Measurements from ENCODE around the gene AKAP12.

DNA sequence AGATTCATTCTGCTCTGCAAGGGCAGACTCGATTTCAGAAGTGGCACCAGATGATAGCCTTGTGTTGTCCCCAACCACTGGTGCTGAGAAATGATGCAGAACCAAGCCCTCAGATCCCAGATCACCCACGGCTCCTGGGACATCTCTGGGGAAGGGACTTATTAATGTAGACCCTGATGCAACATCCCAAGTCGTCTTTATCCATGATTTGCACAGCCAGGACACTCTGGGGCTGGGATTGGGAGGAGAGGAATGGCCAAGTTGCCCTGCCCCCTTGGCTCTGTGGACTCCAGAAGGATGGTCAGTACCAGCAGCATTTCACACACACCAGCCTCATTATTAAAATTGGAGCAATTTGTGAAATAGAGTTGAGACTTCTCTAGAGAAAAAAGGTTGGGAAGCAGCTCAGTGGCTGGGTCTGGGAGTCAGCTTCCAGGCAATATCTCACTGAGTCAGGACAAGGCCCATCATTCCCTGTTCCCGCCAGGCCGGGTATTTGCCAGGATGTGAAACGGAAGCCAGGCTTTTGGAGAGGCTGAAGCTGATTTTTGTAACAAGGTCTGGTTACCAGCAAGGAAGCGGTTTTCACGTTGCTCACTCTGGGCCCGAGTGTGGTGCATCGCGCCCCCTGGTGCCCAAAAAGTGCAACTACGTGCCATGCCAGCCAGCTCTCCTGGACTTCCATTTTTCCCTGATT is 84.2 kb downstream of the AKAP12 start:
- TF ChIP-seq, protein P1, sequence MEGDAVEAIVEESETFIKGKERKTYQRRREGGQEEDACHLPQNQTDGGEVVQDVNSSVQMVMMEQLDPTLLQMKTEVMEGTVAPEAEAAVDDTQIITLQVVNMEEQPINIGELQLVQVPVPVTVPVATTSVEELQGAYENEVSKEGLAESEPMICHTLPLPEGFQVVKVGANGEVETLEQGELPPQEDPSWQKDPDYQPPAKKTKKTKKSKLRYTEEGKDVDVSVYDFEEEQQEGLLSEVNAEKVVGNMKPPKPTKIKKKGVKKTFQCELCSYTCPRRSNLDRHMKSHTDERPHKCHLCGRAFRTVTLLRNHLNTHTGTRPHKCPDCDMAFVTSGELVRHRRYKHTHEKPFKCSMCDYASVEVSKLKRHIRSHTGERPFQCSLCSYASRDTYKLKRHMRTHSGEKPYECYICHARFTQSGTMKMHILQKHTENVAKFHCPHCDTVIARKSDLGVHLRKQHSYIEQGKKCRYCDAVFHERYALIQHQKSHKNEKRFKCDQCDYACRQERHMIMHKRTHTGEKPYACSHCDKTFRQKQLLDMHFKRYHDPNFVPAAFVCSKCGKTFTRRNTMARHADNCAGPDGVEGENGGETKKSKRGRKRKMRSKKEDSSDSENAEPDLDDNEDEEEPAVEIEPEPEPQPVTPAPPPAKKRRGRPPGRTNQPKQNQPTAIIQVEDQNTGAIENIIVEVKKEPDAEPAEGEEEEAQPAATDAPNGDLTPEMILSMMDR (IDR thresholded peaks at IDR 0.05; ENCODE audit: borderline replicate concordance, extremely low read depth, low read length, poor library complexity, severe bottlenecking) = peak; percentile 98
- TF ChIP-seq EZH2 (IDR thresholded peaks at IDR 0.05; ENCODE audit: borderline replicate concordance, low read depth, low read length, severe bottlenecking) = no peak
